GM06990 (cell line): Measurements from ENCODE around the gene ACTN2.

Source experiments
- DNase-seq: peaks from one replicate; pipeline ENCODE4 v3.0.0-alpha.2; 2011; ENCODE audit not compliant: insufficient read length; ENCODE audit errors: extremely low read depth
- H3K27me3 ChIP-seq: replicated peaks from 2 replicates; pipeline ENCODE4 v1.6.0; 2011; ENCODE audit warnings: low read length; ENCODE audit not compliant: control insufficient read depth, insufficient read depth
- H3K36me3 ChIP-seq: 2 replicates; pipeline ENCODE4 v1.5.1; 2011; ENCODE audit warnings: low read length; ENCODE audit not compliant: control insufficient read depth, insufficient read depth
- H3K4me3 ChIP-seq: replicated peaks from 2 replicates; pipeline ENCODE4 v1.5.1; 2011; ENCODE audit warnings: low read depth, mild to moderate bottlenecking, control low read depth, low read length
- TF ChIP-seq, protein P1 (sequence below): IDR thresholded peaks from 2 replicates; pipeline ENCODE4 v1.5.1; 2011; ENCODE audit warnings: low read length, control low read depth, mild to moderate bottlenecking, inconsistent platforms; ENCODE audit not compliant: insufficient read depth, poor library complexity, severe bottlenecking

Gene ACTN2

GRCh38 chr1:236692742-236693141, 6.4 kb downstream of the ACTN2 start:
- Histone ChIP-seq H3K36me3 (no peaks in the 10 kb centered on the region), H3K27me3 (no peaks in the 10 kb centered on the region), H3K4me3 (no peak overlapping the region)
- DNase-seq: no peak
- TF ChIP-seq, protein P1, sequence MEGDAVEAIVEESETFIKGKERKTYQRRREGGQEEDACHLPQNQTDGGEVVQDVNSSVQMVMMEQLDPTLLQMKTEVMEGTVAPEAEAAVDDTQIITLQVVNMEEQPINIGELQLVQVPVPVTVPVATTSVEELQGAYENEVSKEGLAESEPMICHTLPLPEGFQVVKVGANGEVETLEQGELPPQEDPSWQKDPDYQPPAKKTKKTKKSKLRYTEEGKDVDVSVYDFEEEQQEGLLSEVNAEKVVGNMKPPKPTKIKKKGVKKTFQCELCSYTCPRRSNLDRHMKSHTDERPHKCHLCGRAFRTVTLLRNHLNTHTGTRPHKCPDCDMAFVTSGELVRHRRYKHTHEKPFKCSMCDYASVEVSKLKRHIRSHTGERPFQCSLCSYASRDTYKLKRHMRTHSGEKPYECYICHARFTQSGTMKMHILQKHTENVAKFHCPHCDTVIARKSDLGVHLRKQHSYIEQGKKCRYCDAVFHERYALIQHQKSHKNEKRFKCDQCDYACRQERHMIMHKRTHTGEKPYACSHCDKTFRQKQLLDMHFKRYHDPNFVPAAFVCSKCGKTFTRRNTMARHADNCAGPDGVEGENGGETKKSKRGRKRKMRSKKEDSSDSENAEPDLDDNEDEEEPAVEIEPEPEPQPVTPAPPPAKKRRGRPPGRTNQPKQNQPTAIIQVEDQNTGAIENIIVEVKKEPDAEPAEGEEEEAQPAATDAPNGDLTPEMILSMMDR: no peak

DNA sequence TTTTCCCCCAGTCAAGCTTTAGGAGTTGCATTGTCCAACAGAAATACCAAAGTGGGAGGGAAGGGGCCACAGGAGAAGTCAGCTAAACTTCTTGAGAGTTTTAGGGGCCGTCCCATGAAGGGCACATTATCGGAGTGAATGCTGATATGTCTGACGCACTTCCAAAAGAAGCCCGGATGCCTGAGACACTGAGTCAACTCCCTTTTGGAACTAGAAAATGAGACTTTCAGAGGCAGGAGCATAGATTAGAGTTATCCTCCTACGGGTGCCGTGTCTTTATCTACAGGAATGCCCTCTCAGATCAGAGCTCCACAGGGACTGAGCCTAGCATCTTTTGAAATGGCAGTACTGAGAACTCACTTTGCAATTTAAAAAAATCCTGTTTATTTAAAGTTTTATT, 13.1 kb downstream of the ACTN2 start:
- H3K27me3 ChIP-seq: no peaks in the 10 kb centered on the region
- H3K4me3 ChIP-seq: no peak overlapping the region
- H3K36me3 ChIP-seq: no peaks in the 10 kb centered on the region
- DNase-seq: no peak
- TF ChIP-seq, protein P1: no peak

DNA sequence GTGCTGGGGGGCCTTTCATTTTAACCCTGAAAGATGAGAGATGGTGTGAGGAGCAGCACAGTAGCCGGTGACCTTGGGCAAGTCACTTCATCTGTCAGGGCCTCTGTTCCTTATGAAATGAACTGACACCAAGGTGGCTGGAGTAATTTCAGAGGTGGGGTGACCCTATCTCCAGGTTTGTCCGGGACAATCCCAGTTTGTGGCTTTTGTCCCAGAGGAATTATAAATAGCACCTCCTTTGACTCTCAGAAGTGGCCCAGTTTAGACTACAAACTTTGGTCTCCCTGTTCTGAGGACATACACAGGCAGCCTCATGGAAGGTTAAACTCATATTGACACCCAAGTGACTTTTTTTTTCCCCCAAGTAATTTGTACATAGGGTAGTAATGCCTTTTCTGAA, 14.6 kb downstream of the ACTN2 start:
- H3K36me3 ChIP-seq: no peaks in the 10 kb centered on the region
- no peaks in the 10 kb centered on the region; the same call in 1 of the 2 replicates for H3K27me3 ChIP-seq
- DNase-seq: no peak
- H3K4me3 ChIP-seq: no peak overlapping the region
- TF ChIP-seq, protein P1: no peak

DNA sequence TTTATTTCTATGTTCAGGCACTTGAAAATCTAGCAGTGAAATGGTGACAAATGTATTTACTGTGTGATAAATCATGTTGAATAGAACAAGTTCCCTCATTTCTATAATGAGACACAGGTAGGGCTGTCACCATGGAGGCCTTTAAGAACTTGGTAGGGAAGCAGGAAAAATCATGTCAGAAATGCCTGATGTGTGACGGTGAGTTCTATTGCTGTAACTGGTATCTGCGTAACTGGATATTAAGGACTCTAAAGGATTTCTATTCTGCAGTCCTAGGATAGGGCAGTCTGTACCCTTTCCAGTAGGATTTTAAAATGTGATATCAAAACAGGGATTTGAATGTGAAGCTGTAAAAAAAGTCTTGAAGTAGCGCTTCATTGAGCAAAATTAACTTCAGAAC, 15.5 kb downstream of the ACTN2 start:
- H3K4me3 ChIP-seq: no peak overlapping the region
- no peaks in the 10 kb centered on the region for H3K36me3 ChIP-seq
- no peak for DNase-seq
- TF ChIP-seq, protein P1: no peak
- H3K27me3 ChIP-seq: no peaks in the 10 kb centered on the region; the same call in 1 of the 2 replicates

DNA sequence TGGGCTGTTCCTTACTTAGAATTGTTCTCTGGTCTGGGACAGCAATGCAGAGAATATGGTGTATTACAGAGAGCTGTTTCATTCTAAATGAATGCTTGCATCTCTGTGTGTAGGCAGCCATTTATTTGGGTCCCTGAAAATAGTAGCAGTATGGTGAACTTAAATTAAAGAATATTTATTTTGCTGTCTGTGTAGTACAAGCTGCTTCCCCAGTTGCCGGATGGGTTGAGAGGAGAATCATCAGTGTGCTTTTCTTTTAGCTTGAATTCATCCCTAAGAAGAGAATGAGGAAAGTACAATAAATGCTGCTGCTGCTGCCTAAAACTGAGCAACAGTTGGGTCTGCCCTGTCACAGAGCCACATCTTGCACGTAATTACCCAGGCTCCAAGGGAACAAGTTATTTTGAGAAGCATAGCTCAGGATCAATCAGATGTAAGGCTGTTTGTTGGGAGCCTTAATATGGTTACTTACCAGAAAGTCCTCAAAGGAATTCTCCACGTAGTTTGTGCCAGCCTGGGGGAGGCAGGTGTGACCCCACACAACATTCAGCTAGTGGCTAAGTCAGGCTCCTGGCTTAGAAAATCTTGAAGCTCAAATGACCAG, 16.6 kb downstream of the ACTN2 start:
- no peak for DNase-seq
- H3K36me3 ChIP-seq: no peaks in the 10 kb centered on the region
- H3K4me3 ChIP-seq: no peak overlapping the region
- H3K27me3 ChIP-seq: no peaks in the 10 kb centered on the region; the same call in 1 of the 2 replicates
- TF ChIP-seq, protein P1: no peak

DNA sequence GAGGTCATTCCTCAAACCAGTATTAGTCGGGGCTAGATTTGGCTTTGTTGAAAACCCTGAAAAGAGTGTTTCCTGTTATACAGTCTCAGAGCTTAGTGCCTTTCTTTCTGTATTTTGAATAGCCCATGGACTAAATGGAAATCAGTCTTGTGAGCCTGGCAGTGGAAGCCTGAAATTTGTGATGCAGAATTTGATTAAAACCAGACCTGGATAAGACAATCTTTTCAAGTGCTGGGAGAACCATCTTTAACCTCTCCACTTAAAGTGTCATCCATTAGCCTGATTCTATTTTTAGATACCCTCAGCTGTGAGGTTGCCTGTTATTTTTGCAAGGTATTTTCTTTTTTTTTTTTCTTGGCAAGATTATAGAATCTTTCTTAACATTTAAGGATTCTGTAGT, 19.5 kb downstream of the ACTN2 start:
- no peak overlapping the region for H3K4me3 ChIP-seq
- TF ChIP-seq, protein P1: no peak
- no peaks in the 10 kb centered on the region; the same call in 1 of the 2 replicates for H3K27me3 ChIP-seq
- DNase-seq: no peak
- H3K36me3 ChIP-seq: no peaks in the 10 kb centered on the region
